Measurements from ENCODE around the gene TRIM17.

The TRIM17 gene

DNA sequence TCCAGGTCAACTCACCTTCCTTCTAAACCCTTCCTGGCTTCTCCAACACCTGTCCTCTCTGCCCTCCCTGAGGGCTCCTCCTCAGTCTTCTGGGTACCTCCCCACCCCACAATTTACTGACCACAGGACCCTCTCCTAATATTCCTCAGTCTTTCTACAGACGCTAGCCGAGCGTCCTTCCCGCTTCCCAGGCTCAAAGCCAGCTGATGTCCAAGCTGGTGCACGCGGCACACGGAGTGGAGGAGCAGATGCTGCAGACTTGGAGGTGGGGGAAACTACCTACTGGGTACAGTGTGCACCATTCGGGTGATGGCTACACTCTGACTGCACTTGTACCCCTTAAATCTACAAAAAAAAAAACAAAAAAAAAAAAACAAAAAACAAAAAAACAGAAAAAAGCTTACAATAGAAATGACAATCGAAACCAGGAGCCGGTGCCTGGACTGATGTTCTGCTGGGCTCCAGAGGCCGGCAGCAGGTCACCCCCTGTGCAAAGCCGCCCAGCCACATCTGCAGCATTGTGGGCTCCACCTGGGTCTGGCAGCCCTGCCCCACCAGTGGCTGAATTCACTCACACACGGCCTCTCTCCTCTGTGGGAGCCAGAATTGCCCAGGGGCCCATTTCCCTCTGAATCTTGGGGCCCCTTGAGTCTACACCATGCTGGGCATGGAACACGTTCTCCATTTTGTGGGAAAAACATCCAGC, 17.0 kb downstream of the TRIM17 start:
- DNase-seq = no peak

- DNase-seq = no peak
Measured at GRCh38 chr1:228398741-228399461, 17.8 kb downstream of the TRIM17 start.

DNA sequence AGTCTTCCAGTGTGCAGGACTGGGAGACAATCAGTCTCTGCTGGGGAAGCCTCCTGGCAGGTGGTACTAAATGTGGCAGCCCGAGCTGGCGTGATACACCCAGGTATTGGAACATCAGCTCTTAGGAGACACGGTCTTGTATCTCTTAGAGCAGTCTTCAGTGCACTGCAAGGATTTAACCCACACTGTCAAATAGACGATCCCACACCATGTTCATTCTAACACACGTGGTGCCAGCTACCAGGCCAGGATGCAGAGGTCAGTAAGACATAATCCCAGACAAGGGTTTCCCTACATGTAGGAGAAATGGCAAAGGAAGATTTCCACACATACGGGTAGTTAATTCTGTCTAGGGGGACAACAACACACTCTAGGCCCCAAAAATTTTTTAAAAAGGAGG, 18.7 kb downstream of the TRIM17 start:
- no peak for DNase-seq

DNA sequence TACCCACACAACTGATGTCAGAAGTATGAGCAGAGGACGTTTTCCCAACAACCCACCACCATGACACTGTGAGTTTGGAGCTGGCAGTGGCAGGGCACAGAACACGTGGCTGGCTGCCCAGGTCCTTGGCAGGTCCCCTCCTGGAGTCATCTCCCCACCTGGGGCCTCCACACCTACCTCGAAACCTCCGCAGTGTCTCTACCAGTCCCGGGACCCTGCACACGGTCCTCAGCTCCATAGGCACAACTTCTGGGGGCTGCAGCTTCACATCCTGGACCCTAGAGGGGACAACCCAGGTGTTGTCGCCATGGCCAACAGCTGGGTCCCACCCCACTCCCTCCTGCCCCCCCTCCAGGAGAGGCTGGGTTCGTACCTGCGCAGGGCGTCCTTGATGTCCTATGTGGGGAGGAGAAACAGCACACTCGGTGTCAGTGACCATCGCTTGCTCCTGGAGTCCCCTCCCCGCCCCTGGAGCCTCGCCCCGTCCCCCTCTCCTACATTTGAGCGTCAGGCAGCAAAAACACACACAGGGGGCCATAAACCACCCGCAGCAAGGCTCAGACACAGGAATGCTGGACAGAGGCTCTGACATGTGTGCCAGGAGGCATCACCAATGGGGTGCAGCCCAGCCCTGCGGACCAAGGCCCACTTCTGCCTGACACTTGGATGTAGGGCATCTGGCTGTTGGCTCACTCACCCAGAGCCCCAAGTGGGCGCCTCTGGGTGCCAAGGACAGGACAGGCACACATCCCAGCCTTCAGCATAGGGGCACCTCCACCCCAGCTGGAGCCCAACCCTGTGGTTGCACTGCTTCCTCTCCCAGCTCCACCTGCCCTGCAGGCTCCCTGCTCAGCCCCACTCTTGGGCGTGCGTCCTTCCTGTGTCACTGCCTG, 19.6 kb downstream of the TRIM17 start:
- no peak for DNase-seq

DNA sequence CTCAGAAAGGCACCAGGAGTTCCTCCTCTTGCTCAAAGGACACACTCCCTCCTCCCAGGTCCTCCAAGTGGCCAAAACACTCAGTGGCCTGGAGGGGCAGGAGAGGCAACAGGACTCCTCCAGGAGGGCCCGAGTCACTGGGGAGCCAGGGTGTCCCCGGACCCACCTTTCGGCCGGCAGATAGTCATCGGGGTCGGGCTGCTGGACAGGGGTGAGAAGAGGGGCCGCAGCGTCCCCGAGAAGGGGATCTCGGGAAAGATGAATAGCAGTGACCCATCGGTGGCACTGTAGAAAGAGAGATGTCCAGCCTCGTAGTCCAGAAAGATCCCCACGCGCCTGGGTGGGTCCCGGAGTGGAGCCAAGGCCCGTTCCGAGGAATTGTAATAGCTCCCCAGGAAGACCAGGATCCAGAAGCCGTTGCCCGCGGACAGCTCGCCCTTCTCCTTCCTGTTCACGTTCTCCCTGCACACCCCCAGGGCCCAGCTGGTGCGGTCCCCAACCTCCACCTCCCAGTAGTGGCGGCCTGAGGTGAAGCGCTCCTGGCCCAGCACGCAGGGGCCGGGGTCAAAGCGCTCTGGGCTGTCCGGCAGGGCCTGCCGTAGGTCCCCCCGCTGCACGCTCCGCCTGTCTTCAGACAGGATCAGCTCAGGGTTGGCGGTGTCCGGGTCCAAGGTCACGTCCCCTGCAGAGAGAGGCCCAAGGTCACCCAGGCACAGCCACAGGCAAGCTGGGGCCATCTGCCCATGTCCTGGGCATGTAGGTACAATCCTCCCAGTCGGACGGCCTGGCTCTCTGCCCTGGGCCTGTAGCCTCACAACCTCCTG, 21.9 kb downstream of the TRIM17 start:
- DNase-seq = no peak

DNA sequence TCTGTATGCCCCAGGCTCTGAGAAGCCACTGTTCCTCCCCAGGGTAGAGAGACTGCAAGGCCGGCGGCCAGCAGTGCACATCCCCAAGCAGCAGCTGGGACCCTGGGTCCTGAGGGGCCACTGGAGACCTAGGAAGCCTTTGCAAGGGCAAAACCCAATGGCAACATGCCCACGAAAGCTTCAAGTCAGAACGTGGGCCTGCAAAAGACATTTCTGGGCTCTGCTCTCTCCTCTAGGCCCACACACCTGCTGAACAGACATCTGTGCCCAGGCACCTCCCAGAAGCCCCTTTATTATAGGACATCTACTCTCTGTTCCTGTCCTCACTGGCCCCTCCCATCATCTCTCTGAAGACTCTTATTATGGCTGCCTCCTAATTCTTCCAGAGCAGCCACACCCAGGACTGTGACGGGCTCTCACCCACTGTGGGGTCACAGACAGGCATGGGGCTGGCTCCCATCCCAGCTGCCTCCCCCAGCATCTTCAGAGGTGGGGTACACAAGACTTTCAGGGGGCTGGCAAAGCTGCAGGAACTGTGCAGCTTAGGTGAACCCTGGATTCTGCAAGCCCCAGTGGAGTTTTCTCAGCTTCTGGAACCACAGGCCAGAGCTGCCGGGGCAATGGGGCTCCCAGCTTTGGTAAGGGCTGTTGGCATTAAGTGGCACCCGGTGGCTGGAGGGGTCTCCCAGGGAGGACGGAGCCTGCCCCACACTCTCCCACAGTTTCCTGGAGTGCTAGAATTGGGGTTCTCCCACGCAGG, 22.7 kb downstream of the TRIM17 start:
- DNase-seq = no peak

DNA sequence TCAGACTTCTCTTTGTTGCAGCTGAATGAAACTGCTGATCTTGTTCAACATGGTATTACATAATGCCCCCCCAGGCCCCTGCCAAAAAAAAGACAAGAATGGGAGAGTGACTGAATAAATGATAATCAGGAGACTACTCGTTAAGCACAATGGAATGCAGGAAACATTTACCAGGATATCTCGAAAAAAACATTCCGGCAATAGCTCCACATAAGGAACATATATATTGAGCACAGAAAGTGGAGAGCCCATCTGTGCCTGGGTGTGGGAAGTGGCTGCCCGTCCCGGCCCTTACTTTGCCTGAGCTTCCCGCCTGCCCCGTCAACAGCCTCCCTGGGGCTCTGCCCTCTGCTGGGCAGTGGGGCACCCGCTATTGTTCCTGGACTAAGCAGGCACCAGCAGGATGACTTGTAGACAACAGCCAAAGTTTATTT, 23.4 kb downstream of the TRIM17 start:
- no peak for DNase-seq

- DNase-seq = no peak
Measured at GRCh38 chr1:228392111-228392936, 24.3 kb downstream of the TRIM17 start.

DNA sequence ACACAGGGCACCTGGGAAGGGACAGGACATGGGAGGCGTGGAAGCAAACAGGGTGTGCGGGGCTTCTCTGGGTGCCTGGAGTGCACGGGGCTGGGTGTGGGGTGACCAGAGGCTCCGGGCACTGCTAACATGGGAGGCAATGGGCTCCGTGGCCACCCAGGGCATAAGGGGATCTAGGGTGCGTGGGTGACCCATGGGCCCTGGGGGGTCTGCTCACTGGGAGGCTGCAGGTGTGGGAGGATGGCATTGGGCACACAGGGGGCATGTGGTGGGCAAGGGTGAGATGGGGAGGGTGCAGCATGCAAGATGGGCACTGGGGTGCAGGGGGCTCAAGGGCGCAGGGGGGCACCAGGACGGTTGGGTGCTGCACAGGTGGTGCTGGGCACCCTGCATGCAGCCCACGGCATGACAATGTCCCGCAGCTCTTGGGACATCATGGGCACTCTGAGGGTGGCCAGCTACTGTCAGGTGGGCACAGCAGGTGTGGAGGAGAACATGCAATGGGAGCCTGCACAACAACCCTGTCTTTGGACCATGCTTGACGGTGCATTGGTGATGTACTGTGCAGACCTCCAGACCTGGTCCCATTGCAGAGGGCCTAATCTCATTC, 25.1 kb downstream of the TRIM17 start:
- no peak for DNase-seq

GRCh38 chr1:228390649-228391048, 26.0 kb downstream of the TRIM17 start:
- no peak for DNase-seq

DNA sequence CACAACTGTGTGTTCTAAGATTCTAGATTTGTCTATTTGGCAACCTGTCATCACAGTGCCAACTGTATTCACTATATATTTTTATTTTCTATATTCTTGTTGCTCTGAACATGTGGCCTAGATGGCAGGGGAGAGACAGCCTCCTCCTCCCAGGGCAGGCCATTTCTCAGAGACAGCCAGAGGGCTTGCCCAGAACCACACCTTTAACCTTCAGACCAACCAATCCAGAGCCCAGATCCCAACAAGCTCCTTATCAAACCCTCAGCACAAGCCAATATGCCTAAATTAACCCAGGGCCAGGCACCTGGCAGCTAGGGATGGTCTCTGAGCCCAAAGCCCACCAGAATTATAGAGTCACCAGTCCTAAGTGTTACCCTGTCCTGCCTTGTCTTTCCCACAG, 29.3 kb downstream of the TRIM17 start:
- no peak for DNase-seq

GRCh38 chr1:228385232-228385631, 31.4 kb downstream of the TRIM17 start:
- no peak for DNase-seq

DNA sequence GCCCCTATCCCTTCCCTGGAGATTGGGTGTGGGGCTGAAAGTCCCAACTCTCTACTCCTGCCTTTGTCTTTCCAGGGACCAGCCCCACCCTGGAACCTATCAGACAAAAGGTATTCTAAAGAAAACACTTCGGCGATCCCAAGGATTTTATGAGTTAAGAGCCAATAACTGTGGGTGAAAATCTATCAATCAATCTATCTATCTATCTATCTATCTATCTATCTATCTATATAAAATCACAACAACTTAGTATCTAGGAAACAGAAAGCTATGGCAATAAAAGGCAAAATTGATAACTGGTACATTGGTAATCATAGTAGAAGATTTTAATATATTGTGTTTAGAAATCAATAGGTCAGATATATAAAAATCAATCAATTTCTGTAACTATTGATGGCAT, 32.9 kb downstream of the TRIM17 start:
- no peak for DNase-seq

GRCh38 chr1:228381356-228381755, 35.3 kb downstream of the TRIM17 start:
- DNase-seq = no peak

DNA sequence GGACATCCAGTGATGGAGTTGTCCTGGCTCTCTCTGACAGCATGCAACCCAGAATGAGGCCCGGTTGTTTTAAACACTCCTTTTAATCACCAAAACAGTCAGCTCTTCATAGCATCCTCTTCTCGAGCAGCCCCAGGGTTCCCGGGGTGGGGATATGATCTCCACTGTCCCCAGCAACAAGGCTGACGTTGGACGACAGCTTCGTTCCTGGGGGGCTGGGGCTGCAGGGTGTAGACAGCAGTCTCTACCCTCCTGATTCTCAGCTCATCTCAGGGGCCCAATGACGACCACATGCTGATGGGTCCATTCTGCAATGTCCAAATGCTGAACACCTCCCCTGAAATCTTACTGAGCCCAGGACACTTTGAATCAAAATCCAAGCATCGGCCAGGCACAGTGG, 37.0 kb downstream of the TRIM17 start:
- no peak for DNase-seq

- peak; percentile 50 for DNase-seq
Measured at GRCh38 chr1:228378873-228379460, 37.7 kb downstream of the TRIM17 start.

DNA sequence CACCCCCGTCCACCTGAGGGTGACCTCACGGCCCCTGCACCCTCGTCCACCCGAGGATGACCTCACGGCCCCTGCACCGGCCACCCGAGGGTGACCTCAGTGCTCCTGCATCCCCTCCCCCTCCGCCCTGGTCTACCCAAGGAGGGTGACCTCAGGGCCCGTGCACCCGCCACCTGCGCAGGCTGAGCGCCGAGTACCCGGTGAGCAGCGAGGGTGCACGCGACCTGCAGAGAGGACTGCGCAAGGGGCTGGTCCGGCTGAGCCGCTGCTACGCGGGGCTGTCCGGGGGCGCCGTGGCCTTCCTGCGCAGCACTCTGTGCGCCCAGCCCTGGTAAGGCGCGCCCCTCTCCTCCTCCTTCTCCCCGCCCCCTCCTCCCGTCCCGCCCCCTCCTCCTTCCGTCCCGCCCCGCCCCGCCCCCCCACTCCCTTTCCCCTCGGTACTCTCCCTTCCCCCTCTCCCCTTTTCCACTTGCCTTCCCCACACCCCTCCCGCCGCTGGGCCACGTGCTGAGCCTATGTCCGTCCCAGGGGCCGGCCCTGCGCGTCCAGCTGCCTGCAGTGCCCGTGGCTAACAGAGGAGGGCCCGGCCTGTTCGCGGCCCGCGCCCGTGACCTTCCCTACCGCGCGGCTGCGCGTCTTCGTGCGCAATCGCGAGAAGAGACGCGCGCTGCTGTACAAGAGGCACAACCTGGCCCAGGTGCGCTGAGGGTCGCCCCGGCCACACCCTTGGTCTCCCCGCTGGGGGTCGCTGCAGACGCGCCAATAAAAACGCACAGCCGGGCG, 38.4 kb downstream of the TRIM17 start:
- DNase-seq = peak; percentile 87

DNA sequence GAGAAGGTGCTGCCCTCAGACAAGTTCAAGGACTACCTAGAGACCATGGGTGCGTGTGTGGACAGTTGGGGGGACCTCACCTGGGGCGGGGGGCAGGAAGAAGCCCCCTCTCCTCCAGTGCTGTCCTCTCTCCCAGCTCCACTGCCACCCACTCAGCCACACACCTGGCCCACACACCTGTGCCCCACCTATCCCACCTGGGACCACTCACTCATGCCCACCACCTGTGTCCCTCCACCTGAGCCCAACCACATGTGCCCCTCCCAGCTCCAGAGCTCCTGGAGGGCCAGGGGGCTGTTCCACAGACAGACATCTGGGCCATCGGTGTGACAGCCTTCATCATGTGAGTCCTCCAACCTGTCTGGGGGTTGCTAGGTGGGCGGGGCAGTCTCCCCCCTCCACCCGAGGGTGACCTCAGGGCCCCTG, 39.0 kb downstream of the TRIM17 start:
- DNase-seq = no peak
